HEK293 (cell line): ENCODE measurements around the gene FLOT2.

Source experiments
- CTCF ChIP-seq: fragments of 450-650 bp; formaldehyde crosslinking; IDR thresholded peaks from 2 replicates; pipeline ENCODE4 v1.5.1; 2016; ENCODE audit warnings: missing biosample characterization, missing genetic modification characterization
- HOXC10 ChIP-seq: sonication (generic); formaldehyde crosslinking; IDR thresholded peaks from 2 replicates; pipeline ENCODE4 v1.8.1; 2023; ENCODE audit warnings: mild to moderate bottlenecking, missing genetic modification reagents
- MYNN ChIP-seq: fragments of 450-650 bp; formaldehyde crosslinking; IDR thresholded peaks from 2 replicates; pipeline ENCODE4 v1.5.1; 2016; ENCODE audit warnings: missing biosample characterization, missing genetic modification characterization, borderline replicate concordance
- OSR2 ChIP-seq: fragments of 450-650 bp; formaldehyde crosslinking; IDR thresholded peaks from 2 replicates; pipeline ENCODE4 v1.5.1; 2016; ENCODE audit warnings: missing biosample characterization, missing genetic modification characterization
- REST ChIP-seq: fragments of 450-650 bp; formaldehyde crosslinking; IDR thresholded peaks from 2 replicates; pipeline ENCODE4 v1.5.1; 2016; ENCODE audit warnings: missing biosample characterization, missing genetic modification characterization
- SCRT2 ChIP-seq: fragments of 450-650 bp; formaldehyde crosslinking; IDR thresholded peaks from 2 replicates; pipeline ENCODE4 v1.5.1; 2016; ENCODE audit warnings: missing biosample characterization, missing genetic modification characterization
- SP3 ChIP-seq: fragments of 450-650 bp; formaldehyde crosslinking; IDR thresholded peaks from 2 replicates; pipeline ENCODE4 v1.5.1; 2016; ENCODE audit warnings: missing biosample characterization, missing genetic modification characterization
- YY1 ChIP-seq: fragments of 450-650 bp; formaldehyde crosslinking; IDR thresholded peaks from 2 replicates; pipeline ENCODE4 v1.5.1; 2018; ENCODE audit warnings: missing biosample characterization, missing genetic modification characterization
- ZBTB20 ChIP-seq: fragments of 450-650 bp; formaldehyde crosslinking; IDR thresholded peaks from 2 replicates; pipeline ENCODE4 v1.5.1; 2016; ENCODE audit warnings: missing biosample characterization, missing genetic modification characterization
- ZBTB48 ChIP-seq: fragments of 450-650 bp; formaldehyde crosslinking; IDR thresholded peaks from 2 replicates; pipeline ENCODE4 v1.5.1; 2016; ENCODE audit warnings: missing biosample characterization, missing genetic modification characterization
- ZBTB8A ChIP-seq: fragments of 450-650 bp; formaldehyde crosslinking; IDR thresholded peaks from 2 replicates; pipeline ENCODE4 v1.5.1; 2016; ENCODE audit warnings: missing biosample characterization, missing genetic modification characterization
- ZNF10 ChIP-seq: fragments of 450-650 bp; formaldehyde crosslinking; IDR thresholded peaks from 2 replicates; pipeline ENCODE4 v1.5.1; 2017; ENCODE audit warnings: missing biosample characterization, missing genetic modification characterization
- ZNF121 ChIP-seq: fragments of 450-650 bp; formaldehyde crosslinking; IDR thresholded peaks from 2 replicates; pipeline ENCODE4 v1.5.1; 2016; ENCODE audit warnings: missing biosample characterization, missing genetic modification characterization
- ZNF324 ChIP-seq: fragments of 450-650 bp; formaldehyde crosslinking; IDR thresholded peaks from 2 replicates; pipeline ENCODE4 v1.5.1; 2016; ENCODE audit warnings: missing biosample characterization, missing genetic modification characterization
- ZNF350 ChIP-seq: fragments of 450-650 bp; formaldehyde crosslinking; IDR thresholded peaks from 2 replicates; pipeline ENCODE4 v1.5.0; 2017; ENCODE audit warnings: missing biosample characterization, mild to moderate bottlenecking, missing genetic modification characterization
- ZNF394 ChIP-seq: fragments of 450-650 bp; formaldehyde crosslinking; IDR thresholded peaks from 2 replicates; pipeline ENCODE4 v1.5.1; 2016; ENCODE audit warnings: missing biosample characterization, missing genetic modification characterization, mild to moderate bottlenecking, moderate library complexity, borderline replicate concordance
- ZNF48 ChIP-seq: fragments of 450-650 bp; formaldehyde crosslinking; IDR thresholded peaks from 2 replicates; pipeline ENCODE4 v1.5.1; 2016; ENCODE audit warnings: missing biosample characterization, missing genetic modification characterization
- ZNF561 ChIP-seq: fragments of 450-650 bp; IDR thresholded peaks from 2 replicates; pipeline ENCODE4 v1.5.1; 2018; ENCODE audit warnings: missing biosample characterization, missing genetic modification characterization, borderline replicate concordance
- ZNF571 ChIP-seq: fragments of 450-650 bp; formaldehyde crosslinking; IDR thresholded peaks from 2 replicates; pipeline ENCODE4 v1.5.0; 2017; ENCODE audit warnings: missing biosample characterization, missing genetic modification characterization
- ZNF585B ChIP-seq: fragments of 450-650 bp; formaldehyde crosslinking; IDR thresholded peaks from 2 replicates; pipeline ENCODE4 v1.5.1; 2016; ENCODE audit warnings: missing biosample characterization, missing genetic modification characterization
- ZNF623 ChIP-seq: fragments of 450-650 bp; formaldehyde crosslinking; IDR thresholded peaks from 2 replicates; pipeline ENCODE4 v1.5.1; 2016; ENCODE audit warnings: missing biosample characterization, missing genetic modification characterization
- ZNF626 ChIP-seq: fragments of 450-650 bp; sonication (Bioruptor Pico); formaldehyde crosslinking; IDR thresholded peaks from 2 replicates; pipeline ENCODE4 v1.5.1; 2018; ENCODE audit warnings: missing biosample characterization, missing genetic modification characterization, inconsistent platforms
- ZNF658 ChIP-seq: fragments of 450-650 bp; formaldehyde crosslinking; IDR thresholded peaks from 2 replicates; pipeline ENCODE4; 2016; ENCODE audit warnings: missing biosample characterization, missing genetic modification characterization
- ZNF660 ChIP-seq: fragments of 450-650 bp; IDR thresholded peaks from 2 replicates; pipeline ENCODE4 v1.5.1; 2018; ENCODE audit warnings: missing biosample characterization, mild to moderate bottlenecking, missing genetic modification characterization
- ZNF707 ChIP-seq: fragments of 450-650 bp; formaldehyde crosslinking; IDR thresholded peaks from 2 replicates; pipeline ENCODE4 v1.5.1; 2016; ENCODE audit warnings: missing biosample characterization, missing genetic modification characterization
- ZNF776 ChIP-seq: fragments of 450-650 bp; formaldehyde crosslinking; IDR thresholded peaks from 2 replicates; pipeline ENCODE4 v1.5.0; 2017; ENCODE audit warnings: missing biosample characterization, missing genetic modification characterization, borderline replicate concordance
- ZNF777 ChIP-seq: fragments of 450-650 bp; formaldehyde crosslinking; IDR thresholded peaks from 2 replicates; pipeline ENCODE4 v1.5.1; 2017; ENCODE audit warnings: missing biosample characterization, missing genetic modification characterization, borderline replicate concordance
- ZSCAN16 ChIP-seq: fragments of 450-650 bp; formaldehyde crosslinking; IDR thresholded peaks from 2 replicates; pipeline ENCODE4 v1.5.1; 2016; ENCODE audit warnings: missing biosample characterization, missing genetic modification characterization
- ZSCAN18 ChIP-seq: fragments of 450-650 bp; formaldehyde crosslinking; IDR thresholded peaks from 2 replicates; pipeline ENCODE4 v1.5.1; 2016; ENCODE audit warnings: missing biosample characterization, missing genetic modification characterization
- ZXDB ChIP-seq: fragments of 450-650 bp; formaldehyde crosslinking; IDR thresholded peaks from 2 replicates; pipeline ENCODE4 v1.5.1; 2016; ENCODE audit warnings: missing biosample characterization, missing genetic modification characterization
- TF ChIP-seq, protein P1 (sequence below): fragments of 450-650 bp; formaldehyde crosslinking; IDR thresholded peaks from 2 replicates; pipeline ENCODE4 v1.5.1; 2016; ENCODE audit warnings: missing biosample characterization, missing genetic modification characterization, borderline replicate concordance

The FLOT2 gene

GRCh38 chr17:28854457-28855335 is 42.8 kb downstream of the FLOT2 start, which contains the start of gene ERAL1 (continued):
- TF ChIP-seq ZNF324 (tag by site-specific recombination) (peak; percentile 87; the same call in 1 of the 2 replicates), ZNF660 (tag by site-specific recombination) (no peak; the same call in 1 of the 2 replicates), ZNF571 (no peak), ZNF10 (tag by site-specific recombination) (no peak), MYNN (tag by site-specific recombination) (no peak), SP3 (tag by site-specific recombination) (peak; percentile 98), ZNF48 (tag by site-specific recombination) (no peak), ZBTB48 (tag by site-specific recombination) (no peak; the same call in 1 of the 2 replicates), HOXC10 (CRISPR knock-in tag) (0 out of 2 replicates have a peak, but pooled peaks have one; percentile 72), ZNF121 (tag by site-specific recombination) (0 out of 2 replicates have a peak, but pooled peaks have one; percentile 55), ZNF394 (tag by site-specific recombination) (peak; percentile 62; the same call in 1 of the 2 replicates), ZNF658 (no peak), YY1 (tag by site-specific recombination) (peak; percentile 98), CTCF (peak; percentile 57), ZNF776 (tag by site-specific recombination) (no peak), ZNF350 (no peak), REST (tag by site-specific recombination) (no peak; the same call in 1 of the 2 replicates), OSR2 (no peak), ZNF561 (tag by site-specific recombination) (peak; percentile 50; the same call in 1 of the 2 replicates), SCRT2 (no peak), ZNF623 (tag by site-specific recombination) (no peak), ZBTB8A (tag by site-specific recombination) (peak; percentile 51; the same call in 1 of the 2 replicates), ZNF777 (tag by site-specific recombination) (no peak), ZBTB20 (tag by site-specific recombination) (peak; percentile 68; the same call in 1 of the 2 replicates), ZNF626 (no peak), ZSCAN16 (tag by site-specific recombination) (0 out of 2 replicates have a peak, but pooled peaks have one; percentile 37), ZNF707 (no peak), ZSCAN18 (tag by site-specific recombination) (no peak), ZNF585B (tag by site-specific recombination) (no peak), ZXDB (tag by site-specific recombination) (no peak)
- TF ChIP-seq, protein P1, sequence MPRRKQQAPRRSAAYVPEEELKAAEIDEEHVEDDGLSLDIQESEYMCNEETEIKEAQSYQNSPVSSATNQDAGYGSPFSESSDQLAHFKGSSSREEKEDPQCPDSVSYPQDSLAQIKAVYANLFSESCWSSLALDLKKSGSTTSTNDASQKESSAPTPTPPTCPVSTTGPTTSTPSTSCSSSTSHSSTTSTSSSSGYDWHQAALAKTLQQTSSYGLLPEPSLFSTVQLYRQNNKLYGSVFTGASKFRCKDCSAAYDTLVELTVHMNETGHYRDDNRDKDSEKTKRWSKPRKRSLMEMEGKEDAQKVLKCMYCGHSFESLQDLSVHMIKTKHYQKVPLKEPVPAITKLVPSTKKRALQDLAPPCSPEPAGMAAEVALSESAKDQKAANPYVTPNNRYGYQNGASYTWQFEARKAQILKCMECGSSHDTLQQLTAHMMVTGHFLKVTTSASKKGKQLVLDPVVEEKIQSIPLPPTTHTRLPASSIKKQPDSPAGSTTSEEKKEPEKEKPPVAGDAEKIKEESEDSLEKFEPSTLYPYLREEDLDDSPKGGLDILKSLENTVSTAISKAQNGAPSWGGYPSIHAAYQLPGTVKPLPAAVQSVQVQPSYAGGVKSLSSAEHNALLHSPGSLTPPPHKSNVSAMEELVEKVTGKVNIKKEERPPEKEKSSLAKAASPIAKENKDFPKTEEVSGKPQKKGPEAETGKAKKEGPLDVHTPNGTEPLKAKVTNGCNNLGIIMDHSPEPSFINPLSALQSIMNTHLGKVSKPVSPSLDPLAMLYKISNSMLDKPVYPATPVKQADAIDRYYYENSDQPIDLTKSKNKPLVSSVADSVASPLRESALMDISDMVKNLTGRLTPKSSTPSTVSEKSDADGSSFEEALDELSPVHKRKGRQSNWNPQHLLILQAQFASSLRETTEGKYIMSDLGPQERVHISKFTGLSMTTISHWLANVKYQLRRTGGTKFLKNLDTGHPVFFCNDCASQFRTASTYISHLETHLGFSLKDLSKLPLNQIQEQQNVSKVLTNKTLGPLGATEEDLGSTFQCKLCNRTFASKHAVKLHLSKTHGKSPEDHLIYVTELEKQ: no peak
